Measurements from ENCODE around the gene ITGA1.
"Not testable (repeated sequence)": the region's sequence is repeated elsewhere in the genome, so short reads cannot be mapped to it uniquely, and the experiment has no call there.

The ITGA1 gene

GRCh38 chr5:52743012-52743411 lies 44.7 kb upstream of the ITGA1 start:
- H2AFZ ChIP-seq (ENCODE audit: low read length) = no peak overlapping the region

GRCh38 chr5:52743529-52743928 lies 44.2 kb upstream of the ITGA1 start:
- H3K27ac ChIP-seq (ENCODE audit: low read length) = no peak overlapping the region
- TF ChIP-seq CTCF (IDR thresholded peaks at IDR 0.05; ENCODE audit: low read length) (no peak), EZH2 (optimal IDR thresholded peaks at IDR 0.05; ENCODE audit: low read depth, low read length) (no peak), EZH2phosphoT487 (IDR thresholded peaks at IDR 0.05; ENCODE audit: low read length) (no peak)
- DNase-seq = no peak

More at GRCh38 chr5:52743012-52743411, 44.7 kb upstream of the ITGA1 start:
- Histone ChIP-seq H3K9ac (ENCODE audit: low read length) (no peak overlapping the region), H3K9me2 (replicated peaks; ENCODE audit: insufficient read depth, low read length) (no peaks in the 10 kb centered on the region), H3K36me3 (replicated peaks; ENCODE audit: insufficient read depth, low read length) (no peaks in the 10 kb centered on the region), H3F3A (ENCODE audit: insufficient read depth, low read length) (no peaks in the 10 kb centered on the region), H3K4me3 (ENCODE audit: low read length) (no peak overlapping the region), H3K27me3 (replicated peaks; ENCODE audit: insufficient read depth, low read length) (no peaks in the 10 kb centered on the region), H3K9me3 (replicated peaks; ENCODE audit: insufficient read depth, low read length) (no peaks in the 10 kb centered on the region), H3K4me1 (ENCODE audit: low read length) (no peaks in the 10 kb centered on the region), H3K27ac (ENCODE audit: low read length) (no peak overlapping the region), H3K79me2 (ENCODE audit: low read length) (no peaks in the 10 kb centered on the region), H4K20me1 (ENCODE audit: insufficient read depth, low read length) (no peaks in the 10 kb centered on the region), H3K4me2 (ENCODE audit: low read depth, low read length) (no peak overlapping the region)
- no peak for DNase-seq
- TF ChIP-seq CTCF (IDR thresholded peaks at IDR 0.05; ENCODE audit: low read length) (no peak), EZH2phosphoT487 (IDR thresholded peaks at IDR 0.05; ENCODE audit: low read length) (no peak), EZH2 (optimal IDR thresholded peaks at IDR 0.05; ENCODE audit: low read depth, low read length) (no peak)

GRCh38 chr5:52743970-52744369 lies 43.7 kb upstream of the ITGA1 start:
- Histone ChIP-seq H3K9me3 (replicated peaks; ENCODE audit: insufficient read depth, low read length) (no peaks in the 10 kb centered on the region), H3K79me2 (ENCODE audit: low read length) (no peaks in the 10 kb centered on the region), H3F3A (ENCODE audit: insufficient read depth, low read length) (no peaks in the 10 kb centered on the region), H3K36me3 (replicated peaks; ENCODE audit: insufficient read depth, low read length) (no peaks in the 10 kb centered on the region), H3K4me1 (ENCODE audit: low read length) (no peaks in the 10 kb centered on the region), H3K9me2 (replicated peaks; ENCODE audit: insufficient read depth, low read length) (no peaks in the 10 kb centered on the region), H3K27ac (ENCODE audit: low read length) (no peak overlapping the region), H3K9ac (ENCODE audit: low read length) (no peak overlapping the region), H3K27me3 (replicated peaks; ENCODE audit: insufficient read depth, low read length) (no peaks in the 10 kb centered on the region), H3K4me3 (ENCODE audit: low read length) (no peak overlapping the region), H2AFZ (ENCODE audit: low read length) (no peak overlapping the region), H3K4me2 (ENCODE audit: low read depth, low read length) (no peak overlapping the region), H4K20me1 (ENCODE audit: insufficient read depth, low read length) (no peaks in the 10 kb centered on the region)
- TF ChIP-seq EZH2phosphoT487 (IDR thresholded peaks at IDR 0.05; ENCODE audit: low read length) = no peak
- no peak for TF ChIP-seq CTCF (IDR thresholded peaks at IDR 0.05; ENCODE audit: low read length)
- no peak for DNase-seq

More at GRCh38 chr5:52743529-52743928, 44.2 kb upstream of the ITGA1 start:
- no peak overlapping the region for H3K4me2 ChIP-seq (ENCODE audit: low read depth, low read length)
- no peaks in the 10 kb centered on the region for H3K79me2 ChIP-seq (ENCODE audit: low read length)
- no peaks in the 10 kb centered on the region for H3K27me3 ChIP-seq (replicated peaks; ENCODE audit: insufficient read depth, low read length)
- H4K20me1 ChIP-seq (ENCODE audit: insufficient read depth, low read length) = no peaks in the 10 kb centered on the region
- no peaks in the 10 kb centered on the region for H3K4me1 ChIP-seq (ENCODE audit: low read length)
- H3K9ac ChIP-seq (ENCODE audit: low read length) = no peak overlapping the region
- H3F3A ChIP-seq (ENCODE audit: insufficient read depth, low read length) = no peaks in the 10 kb centered on the region
- no peaks in the 10 kb centered on the region for H3K9me3 ChIP-seq (replicated peaks; ENCODE audit: insufficient read depth, low read length)
- no peaks in the 10 kb centered on the region for H3K9me2 ChIP-seq (replicated peaks; ENCODE audit: insufficient read depth, low read length)
- H3K36me3 ChIP-seq (replicated peaks; ENCODE audit: insufficient read depth, low read length) = no peaks in the 10 kb centered on the region
- no peak overlapping the region for H3K4me3 ChIP-seq (ENCODE audit: low read length)
- no peak overlapping the region for H2AFZ ChIP-seq (ENCODE audit: low read length)

- not testable (repeated sequence) for H3K9ac ChIP-seq (ENCODE audit: low read length); H3K27ac ChIP-seq (ENCODE audit: low read length); H3K9me3 ChIP-seq (replicated peaks; ENCODE audit: insufficient read depth, low read length); H3F3A ChIP-seq (ENCODE audit: insufficient read depth, low read length); H4K20me1 ChIP-seq (ENCODE audit: insufficient read depth, low read length); H3K4me1 ChIP-seq (ENCODE audit: low read length); DNase-seq; H3K27me3 ChIP-seq (replicated peaks; ENCODE audit: insufficient read depth, low read length); H3K79me2 ChIP-seq (ENCODE audit: low read length); H3K4me2 ChIP-seq (ENCODE audit: low read depth, low read length); H3K9me2 ChIP-seq (replicated peaks; ENCODE audit: insufficient read depth, low read length); H3K4me3 ChIP-seq (ENCODE audit: low read length); H2AFZ ChIP-seq (ENCODE audit: low read length); H3K36me3 ChIP-seq (replicated peaks; ENCODE audit: insufficient read depth, low read length)
Observed at GRCh38 chr5:52744867-52745458, 42.8 kb upstream of the ITGA1 start.
